ENCODE measurements around the gene ABHD14A. TPM values are rescaled to one million over a fixed set of nuclear protein-coding genes. Genes with fewer than 3 reads are reported as not detected.
A peak's percentile ranks its signal among the peaks of the same experiment; 100 is the strongest.

The ABHD14A gene
- total RNA-seq, 2 experiments from 2014 or later: 11.5 to 16.7 TPM

- CTCF ChIA-PET: interaction anchor here (0.7 to 3.4 kb wide), 9 partner anchors 9 to 202 kb away, joined by 3 to 46 read pairs (median 4); partner anchors contain the start of genes ABHD14A, ABHD14B and GPR62
- Mint-ChIP-seq H3K9me3 (no peaks in the 10 kb centered on the region), H3K4me1 (peaks cover 37% of the 10 kb centered on the region), H3K36me3 (ENCODE audit: low read depth) (peaks cover 6% of the 10 kb centered on the region), H3K27ac (peak overlapping the region; percentile 92), H3K27me3 (no peaks in the 10 kb centered on the region), H3K4me3 (peak overlapping the region; percentile 92)
- POLR2A ChIA-PET: no interaction called here
- DNase-seq: peak; percentile 5
Observed at GRCh38 chr3:51943451-51944391, 31.1 kb upstream of the ABHD14A start.

- H3K27ac Mint-ChIP-seq: peak overlapping the region; percentile 76
- ChIA-PET CTCF (interaction anchor here (0.7 to 2.1 kb wide), 3 partner anchors 18 to 57 kb away, joined by 4 to 7 read pairs (median 6); partner anchors contain the start of genes ABHD14A and ABHD14B), POLR2A (no interaction called here)
- no peaks in the 10 kb centered on the region for H3K9me3 Mint-ChIP-seq
- peaks cover 32% of the 10 kb centered on the region for H3K4me1 Mint-ChIP-seq
- peak; percentile 5 for DNase-seq
- no peak overlapping the region for H3K4me3 Mint-ChIP-seq
- H3K36me3 Mint-ChIP-seq (ENCODE audit: low read depth): peaks cover 2% of the 10 kb centered on the region
- no peaks in the 10 kb centered on the region for H3K27me3 Mint-ChIP-seq
Observed at GRCh38 chr3:51944451-51945021, 30.3 kb upstream of the ABHD14A start.

GRCh38 chr3:51945031-51945840 is 29.6 kb upstream of the ABHD14A start:
- no peak for DNase-seq
- no peaks in the 10 kb centered on the region for H3K27me3 Mint-ChIP-seq
- POLR2A ChIA-PET: no interaction called here
- no peak overlapping the region for H3K4me3 Mint-ChIP-seq
- peaks cover 2% of the 10 kb centered on the region for H3K36me3 Mint-ChIP-seq (ENCODE audit: low read depth)
- no peaks in the 10 kb centered on the region for H3K9me3 Mint-ChIP-seq
- H3K27ac Mint-ChIP-seq: peak overlapping the region; percentile 38
- CTCF ChIA-PET: interaction anchor here (0.8 to 2.1 kb wide), 3 partner anchors 15 to 29 kb away, joined by 3 to 7 read pairs (median 6); partner anchors contain the start of genes ABHD14A and ABHD14B
- H3K4me1 Mint-ChIP-seq: peaks cover 27% of the 10 kb centered on the region

DNA sequence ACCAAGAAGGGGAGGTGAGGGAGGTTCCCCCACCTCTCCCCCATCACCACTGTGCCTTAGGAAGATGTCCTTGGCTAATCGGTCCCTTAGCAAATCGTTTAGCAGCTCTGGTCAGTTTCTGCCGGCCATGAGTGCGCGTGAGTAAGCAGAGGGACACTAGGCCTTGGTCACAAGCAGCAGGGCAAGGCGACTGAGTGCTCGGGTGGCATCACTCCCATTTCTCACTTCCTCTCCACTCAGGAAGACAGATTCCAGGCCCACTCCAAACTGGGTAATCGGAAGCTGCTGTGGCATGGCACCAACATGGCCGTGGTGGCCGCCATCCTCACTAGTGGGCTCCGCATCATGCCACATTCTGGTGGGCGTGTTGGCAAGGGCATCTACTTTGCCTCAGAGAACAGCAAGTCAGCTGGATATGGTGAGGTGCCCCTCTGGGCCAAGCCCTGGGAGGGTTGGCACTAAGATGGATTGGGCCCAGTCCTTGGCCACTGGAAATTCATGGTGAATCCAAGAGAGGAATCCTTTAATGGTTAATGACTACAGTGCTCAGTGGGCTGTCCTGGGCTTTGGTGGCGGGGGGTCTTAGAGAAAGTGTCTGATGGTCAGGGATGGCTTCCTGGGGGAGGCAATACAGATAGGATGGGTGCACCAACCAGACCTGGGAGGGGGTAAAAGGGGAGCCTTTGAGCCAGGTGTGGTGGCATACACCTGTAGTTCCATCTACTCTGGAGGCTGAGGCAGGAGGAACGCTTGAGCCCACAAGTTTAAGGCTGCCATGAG is 28.7 kb upstream of the ABHD14A start:
- Mint-ChIP-seq H3K9me3 (no peaks in the 10 kb centered on the region), H3K4me3 (no peak overlapping the region), H3K27me3 (no peaks in the 10 kb centered on the region), H3K4me1 (peaks cover 18% of the 10 kb centered on the region), H3K27ac (no peak overlapping the region), H3K36me3 (ENCODE audit: low read depth) (no peaks in the 10 kb centered on the region)
- ChIA-PET POLR2A (no interaction called here), CTCF (interaction anchor here (1.1 to 2.1 kb wide), 3 partner anchors 16 to 28 kb away, joined by 3 to 7 read pairs (median 6); partner anchors contain the start of genes ABHD14A and ABHD14B)
- DNase-seq: no peak

GRCh38 chr3:51946796-51947195 is 28.1 kb upstream of the ABHD14A start:
- Mint-ChIP-seq H3K4me1 (peaks cover 16% of the 10 kb centered on the region), H3K36me3 (ENCODE audit: low read depth) (no peaks in the 10 kb centered on the region), H3K9me3 (no peaks in the 10 kb centered on the region), H3K27me3 (no peaks in the 10 kb centered on the region), H3K4me3 (no peak overlapping the region), H3K27ac (no peak overlapping the region)
- DNase-seq: no peak
- ChIA-PET POLR2A (no interaction called here), CTCF (interaction anchor here (0.9 to 2.1 kb wide), 3 partner anchors 16 to 27 kb away, joined by 3 to 7 read pairs (median 3); partner anchors contain the start of genes ABHD14A and ABHD14B)

DNA sequence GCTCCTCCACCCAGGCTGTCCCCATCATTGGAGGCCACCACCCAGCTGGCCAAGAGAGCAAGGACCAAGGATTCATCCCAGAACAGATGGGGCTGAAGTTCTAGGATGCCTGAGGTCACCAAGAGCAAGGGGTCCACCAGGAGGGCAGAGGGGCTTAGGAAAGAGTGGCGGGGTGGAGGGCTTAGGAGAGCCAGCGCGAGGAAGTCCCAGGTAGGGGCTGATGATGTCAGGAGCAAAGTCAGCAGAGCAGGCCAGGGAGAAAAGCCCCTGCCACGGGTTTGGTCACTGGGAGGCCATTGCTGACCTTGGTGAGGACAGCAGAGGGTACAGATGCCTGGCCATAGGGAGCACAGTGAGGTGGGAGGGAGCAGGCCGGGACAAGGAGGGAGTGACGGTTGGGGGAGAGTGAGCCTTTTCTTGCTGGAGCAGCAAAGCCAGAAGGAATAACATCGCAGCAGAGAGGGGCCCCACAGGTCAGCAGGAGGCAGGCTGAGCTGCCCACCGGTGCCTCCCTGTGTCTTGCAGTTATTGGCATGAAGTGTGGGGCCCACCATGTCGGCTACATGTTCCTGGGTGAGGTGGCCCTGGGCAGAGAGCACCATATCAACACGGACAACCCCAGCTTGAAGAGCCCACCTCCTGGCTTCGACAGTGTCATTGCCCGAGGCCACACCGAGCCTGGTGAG is 27.5 kb upstream of the ABHD14A start:
- Mint-ChIP-seq H3K4me1 (peaks cover 14% of the 10 kb centered on the region), H3K36me3 (ENCODE audit: low read depth) (no peaks in the 10 kb centered on the region), H3K9me3 (no peaks in the 10 kb centered on the region), H3K27me3 (peaks cover 2% of the 10 kb centered on the region), H3K27ac (no peak overlapping the region), H3K4me3 (no peak overlapping the region)
- CTCF ChIA-PET: interaction anchor here (0.7 to 1.1 kb wide), 3 partner anchors 16 to 26 kb away, joined by 3 read pairs; no protein-coding TSS in a partner anchor
- POLR2A ChIA-PET: no interaction called here
- DNase-seq: no peak

DNA sequence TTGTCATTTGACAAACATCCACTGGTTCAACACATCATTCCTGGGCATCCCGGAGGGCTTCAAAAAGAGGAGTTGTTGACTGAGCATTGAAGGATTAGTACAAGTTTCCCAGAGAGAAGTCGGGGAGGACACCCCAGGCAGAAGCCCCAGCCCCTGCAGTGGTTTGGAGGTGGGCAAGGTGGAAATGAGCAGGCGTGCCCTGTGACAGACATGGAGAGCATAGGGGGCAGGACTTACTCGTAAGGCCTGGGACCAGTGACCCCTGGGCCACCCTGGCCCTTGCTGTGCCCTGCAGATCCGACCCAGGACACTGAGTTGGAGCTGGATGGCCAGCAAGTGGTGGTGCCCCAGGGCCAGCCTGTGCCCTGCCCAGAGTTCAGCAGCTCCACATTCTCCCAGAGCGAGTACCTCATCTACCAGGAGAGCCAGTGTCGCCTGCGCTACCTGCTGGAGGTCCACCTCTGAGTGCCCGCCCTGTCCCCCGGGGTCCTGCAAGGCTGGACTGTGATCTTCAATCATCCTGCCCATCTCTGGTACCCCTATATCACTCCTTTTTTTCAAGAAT is 26.8 kb upstream of the ABHD14A start:
- Mint-ChIP-seq H3K9me3 (no peaks in the 10 kb centered on the region), H3K27ac (no peak overlapping the region), H3K4me1 (peaks cover 8% of the 10 kb centered on the region), H3K36me3 (ENCODE audit: low read depth) (no peaks in the 10 kb centered on the region), H3K4me3 (no peak overlapping the region), H3K27me3 (peaks cover 4% of the 10 kb centered on the region)
- ChIA-PET CTCF (interaction anchor here (0.6 to 0.9 kb wide), 3 partner anchors 15 to 376 kb away, joined by 3 read pairs; no protein-coding TSS in a partner anchor), POLR2A (no interaction called here)
- no peak for DNase-seq

DNA sequence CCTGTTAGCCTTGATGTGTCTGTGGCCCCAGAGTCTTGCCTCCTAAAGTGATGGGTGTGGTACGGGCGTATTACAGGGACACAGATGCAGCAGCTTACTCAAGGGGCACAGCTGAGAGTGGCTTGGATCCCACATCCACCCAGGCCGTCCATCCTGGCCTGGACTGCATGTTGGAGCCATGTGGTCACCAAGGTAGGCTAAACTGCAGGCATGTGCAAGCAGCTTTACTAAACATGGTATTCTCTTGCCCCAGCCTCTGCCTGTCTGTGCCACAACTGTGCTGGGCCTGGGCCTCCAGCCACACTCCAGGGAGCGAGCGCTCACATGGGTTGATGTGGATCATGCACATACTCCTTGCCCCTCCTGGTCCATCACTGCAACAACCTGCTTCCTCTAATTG is 25.7 kb upstream of the ABHD14A start:
- Mint-ChIP-seq H3K4me3 (no peak overlapping the region), H3K27ac (no peak overlapping the region), H3K27me3 (peaks cover 14% of the 10 kb centered on the region), H3K36me3 (ENCODE audit: low read depth) (no peaks in the 10 kb centered on the region), H3K9me3 (no peaks in the 10 kb centered on the region), H3K4me1 (peaks cover under 1% of the 10 kb centered on the region)
- ChIA-PET CTCF (interaction anchor here (0.7 to 1.7 kb wide), 2 partner anchors 16 to 25 kb away, joined by 3 to 10 read pairs; partner anchors contain the start of gene ABHD14B), POLR2A (no interaction called here)
- no peak for DNase-seq

- CTCF ChIA-PET: interaction anchor here (1.7 to 4.6 kb wide), 2 partner anchors 9 to 23 kb away, joined by 10 to 46 read pairs; partner anchors contain the start of genes ABHD14B, PARP3 and RRP9
Observed at GRCh38 chr3:51950899-51951298, 24.0 kb upstream of the ABHD14A start.

DNA sequence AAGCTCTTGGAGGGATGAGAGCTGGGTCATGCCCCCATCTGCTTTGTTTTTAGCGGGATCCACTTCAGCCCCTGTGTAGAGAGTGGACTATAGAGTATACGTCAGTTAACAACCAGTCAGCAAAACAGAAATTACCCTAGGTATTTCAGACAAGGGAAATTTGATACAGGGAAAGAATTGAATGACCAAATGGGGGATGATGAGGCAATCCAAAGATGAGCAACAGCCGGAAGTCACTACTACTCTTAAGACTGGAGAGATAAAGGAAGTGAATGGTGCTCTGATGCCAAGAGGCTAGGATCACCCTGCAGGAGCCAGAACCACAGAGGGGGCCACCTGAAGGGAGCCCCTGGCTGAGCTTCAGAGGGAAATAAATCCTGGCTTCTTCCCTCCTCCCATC is 21.4 kb upstream of the ABHD14A start:
- ChIA-PET POLR2A (no interaction called here), CTCF (interaction anchor here (0.6 to 4.6 kb wide), 4 partner anchors 9 to 99 kb away, joined by 3 to 46 read pairs (median 11); partner anchors contain the start of genes ABHD14A, ABHD14B, PARP3 and RRP9)
- Mint-ChIP-seq H3K27ac (no peak overlapping the region), H3K27me3 (peaks cover 34% of the 10 kb centered on the region), H3K4me3 (no peak overlapping the region), H3K9me3 (no peaks in the 10 kb centered on the region), H3K4me1 (peaks cover 11% of the 10 kb centered on the region), H3K36me3 (ENCODE audit: low read depth) (no peaks in the 10 kb centered on the region)
- DNase-seq: no peak

More at GRCh38 chr3:51950899-51951298, 24.0 kb upstream of the ABHD14A start:
- POLR2A ChIA-PET: no interaction called here
- Mint-ChIP-seq H3K27ac (no peak overlapping the region), H3K9me3 (no peaks in the 10 kb centered on the region), H3K4me3 (no peak overlapping the region), H3K4me1 (peaks cover 3% of the 10 kb centered on the region), H3K27me3 (peaks cover 27% of the 10 kb centered on the region), H3K36me3 (ENCODE audit: low read depth) (no peaks in the 10 kb centered on the region)
- DNase-seq: no peak

DNA sequence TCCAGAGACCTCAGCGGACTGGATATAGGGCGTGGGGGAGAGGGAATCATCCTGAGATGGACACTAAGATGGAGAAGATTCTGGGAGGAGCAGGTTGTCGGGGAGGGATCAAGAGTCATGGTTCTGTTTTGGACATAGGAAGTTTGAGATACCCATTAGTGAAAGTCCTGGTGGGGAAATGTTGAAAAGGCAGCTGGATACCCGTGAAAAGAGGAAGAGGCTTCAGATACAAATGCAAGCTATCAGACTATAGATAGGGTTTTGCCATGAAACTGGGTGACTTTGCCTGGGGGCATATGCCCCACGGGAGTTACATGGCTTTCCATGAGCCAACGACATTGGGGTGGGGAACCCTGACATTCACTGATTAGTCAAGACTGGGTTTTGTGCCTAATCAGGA is 20.8 kb upstream of the ABHD14A start:
- POLR2A ChIA-PET: no interaction called here
- Mint-ChIP-seq H3K4me1 (peaks cover 11% of the 10 kb centered on the region), H3K27ac (no peak overlapping the region), H3K9me3 (no peaks in the 10 kb centered on the region), H3K27me3 (peaks cover 34% of the 10 kb centered on the region), H3K36me3 (ENCODE audit: low read depth) (no peaks in the 10 kb centered on the region), H3K4me3 (no peak overlapping the region)
- CTCF ChIA-PET: interaction anchor here (2.6 to 4.6 kb wide), 3 partner anchors 8 to 20 kb away, joined by 11 to 46 read pairs (median 11); partner anchors contain the start of genes ABHD14A, ABHD14B, PARP3 and RRP9
- DNase-seq: no peak

All from activated CD4-positive, alpha-beta T cell treated with anti-CD3 and anti-CD28 coated beads, Interleukin-2, amount 10 ng/mL, durations not matched to agents 7 days and 5 days (primary cell).